ENCODE data around the gene TMEM150C.

TMEM150C gene

GRCh38 chr4:82543131-82543530 is 18.7 kb downstream of the TMEM150C start:
- no peak overlapping the region for H2AFZ ChIP-seq (ENCODE audit: low read length)
- no peak overlapping the region for H3K4me2 ChIP-seq (ENCODE audit: low read depth, low read length, poor library complexity, severe bottlenecking)

GRCh38 chr4:82542642-82543041 is 19.1 kb downstream of the TMEM150C start:
- H4K20me1 ChIP-seq (ENCODE audit: insufficient read depth, low read length, poor library complexity, severe bottlenecking): no peaks in the 10 kb centered on the region
- no peak overlapping the region for H3K4me3 ChIP-seq (ENCODE audit: low read length, poor library complexity, severe bottlenecking)
- no peaks in the 10 kb centered on the region for H3K79me2 ChIP-seq (ENCODE audit: insufficient read depth, low read length)
- H3K9me3 ChIP-seq (ENCODE audit: insufficient read depth, low read depth, low read length): no peaks in the 10 kb centered on the region
- H2AFZ ChIP-seq (ENCODE audit: low read length): no peak overlapping the region
- H3K9ac ChIP-seq (ENCODE audit: low read depth, low read length, poor library complexity, severe bottlenecking): no peak overlapping the region
- no peaks in the 10 kb centered on the region for H3K36me3 ChIP-seq (ENCODE audit: insufficient read depth, low read length)
- H3K27me3 ChIP-seq (ENCODE audit: insufficient read depth, low read length, poor library complexity, severe bottlenecking): no peaks in the 10 kb centered on the region
- no peaks in the 10 kb centered on the region for H3K9me2 ChIP-seq (replicated peaks; ENCODE audit: low read depth, low read length)
- H3F3A ChIP-seq (ENCODE audit: low read depth): no peaks in the 10 kb centered on the region
- no peak overlapping the region for H3K4me2 ChIP-seq (ENCODE audit: low read depth, low read length, poor library complexity, severe bottlenecking)
- no peaks in the 10 kb centered on the region for H3K4me1 ChIP-seq (ENCODE audit: insufficient read depth, low read length, poor library complexity, severe bottlenecking)
- TF ChIP-seq CTCF (conservative IDR thresholded peaks at IDR 0.05; ENCODE audit: low read length) (no peak), EZH2phosphoT487 (IDR thresholded peaks at IDR 0.05; ENCODE audit: borderline replicate concordance) (no peak)

More at GRCh38 chr4:82543131-82543530, 18.7 kb downstream of the TMEM150C start:
- no peaks in the 10 kb centered on the region for H3K4me1 ChIP-seq (ENCODE audit: insufficient read depth, low read length, poor library complexity, severe bottlenecking)
- H3F3A ChIP-seq (ENCODE audit: low read depth): no peaks in the 10 kb centered on the region
- no peak for TF ChIP-seq CTCF (conservative IDR thresholded peaks at IDR 0.05; ENCODE audit: low read length)
- no peak for TF ChIP-seq EZH2phosphoT487 (IDR thresholded peaks at IDR 0.05; ENCODE audit: borderline replicate concordance)
- H3K36me3 ChIP-seq (ENCODE audit: insufficient read depth, low read length): no peaks in the 10 kb centered on the region
- no peaks in the 10 kb centered on the region for H3K9me2 ChIP-seq (replicated peaks; ENCODE audit: low read depth, low read length)
- no peak overlapping the region for H3K9ac ChIP-seq (ENCODE audit: low read depth, low read length, poor library complexity, severe bottlenecking)
- no peaks in the 10 kb centered on the region for H4K20me1 ChIP-seq (ENCODE audit: insufficient read depth, low read length, poor library complexity, severe bottlenecking)
- H3K79me2 ChIP-seq (ENCODE audit: insufficient read depth, low read length): no peaks in the 10 kb centered on the region
- no peaks in the 10 kb centered on the region for H3K27me3 ChIP-seq (ENCODE audit: insufficient read depth, low read length, poor library complexity, severe bottlenecking)
- H3K9me3 ChIP-seq (ENCODE audit: insufficient read depth, low read depth, low read length): no peaks in the 10 kb centered on the region
- no peak overlapping the region for H3K4me3 ChIP-seq (ENCODE audit: low read length, poor library complexity, severe bottlenecking)

- no peaks in the 10 kb centered on the region for H3F3A ChIP-seq (ENCODE audit: low read depth)
- H3K9ac ChIP-seq (ENCODE audit: low read depth, low read length, poor library complexity, severe bottlenecking): no peak overlapping the region
- no peak overlapping the region for H3K4me3 ChIP-seq (ENCODE audit: low read length, poor library complexity, severe bottlenecking)
- no peaks in the 10 kb centered on the region for H3K36me3 ChIP-seq (ENCODE audit: insufficient read depth, low read length)
- TF ChIP-seq CTCF (conservative IDR thresholded peaks at IDR 0.05; ENCODE audit: low read length) (no peak), EZH2phosphoT487 (IDR thresholded peaks at IDR 0.05; ENCODE audit: borderline replicate concordance) (no peak)
- H3K9me3 ChIP-seq (ENCODE audit: insufficient read depth, low read depth, low read length): no peaks in the 10 kb centered on the region
- no peaks in the 10 kb centered on the region for H3K27me3 ChIP-seq (ENCODE audit: insufficient read depth, low read length, poor library complexity, severe bottlenecking)
- H3K79me2 ChIP-seq (ENCODE audit: insufficient read depth, low read length): no peaks in the 10 kb centered on the region
- H2AFZ ChIP-seq (ENCODE audit: low read length): no peak overlapping the region
- H3K4me1 ChIP-seq (ENCODE audit: insufficient read depth, low read length, poor library complexity, severe bottlenecking): no peaks in the 10 kb centered on the region
- H3K9me2 ChIP-seq (replicated peaks; ENCODE audit: low read depth, low read length): no peaks in the 10 kb centered on the region
- H3K4me2 ChIP-seq (ENCODE audit: low read depth, low read length, poor library complexity, severe bottlenecking): no peak overlapping the region
- H4K20me1 ChIP-seq (ENCODE audit: insufficient read depth, low read length, poor library complexity, severe bottlenecking): no peaks in the 10 kb centered on the region
Measured at GRCh38 chr4:82529322-82529721, 32.5 kb downstream of the TMEM150C start.

Measured in Loucy (cell line).